BLaER1 (cell line): ENCODE results near the gene DDX60.
"Not testable (repeated sequence)": the region's sequence is repeated elsewhere in the genome, so short reads cannot be mapped to it uniquely, and the experiment has no call there.

Source experiments
- H3K27ac ChIP-seq: shearing (Covaris generic); formaldehyde crosslinking; 2 replicates; pipeline ENCODE4 v1.8.1; 2022
- H3K27me3 ChIP-seq: shearing (Covaris generic); formaldehyde crosslinking; 2 replicates; pipeline ENCODE4 v1.8.1; 2022
- H3K36me3 ChIP-seq: shearing (Covaris generic); formaldehyde crosslinking; 2 replicates; pipeline ENCODE4 v1.8.1; 2022
- H3K4me1 ChIP-seq: shearing (Covaris generic); formaldehyde crosslinking; 2 replicates; pipeline ENCODE4 v1.8.1; 2022
- H3K4me2 ChIP-seq: shearing (Covaris generic); formaldehyde crosslinking; 2 replicates; pipeline ENCODE4 v1.8.1; 2022
- H3K4me3 ChIP-seq: shearing (Covaris generic); formaldehyde crosslinking; 2 replicates; pipeline ENCODE4 v1.8.1; 2022
- H3K9ac ChIP-seq: shearing (Covaris generic); formaldehyde crosslinking; 2 replicates; pipeline ENCODE4 v1.8.1; 2022
- H3K9me3 ChIP-seq: shearing (Covaris generic); formaldehyde crosslinking; 2 replicates; pipeline ENCODE4 v1.8.1; 2022
- H4K20me1 ChIP-seq: shearing (Covaris generic); formaldehyde crosslinking; 2 replicates; pipeline ENCODE4 v1.8.1; 2022
- Cebpa-rat ChIP-seq: shearing (Covaris generic); IDR thresholded peaks from 2 replicates; pipeline ENCODE4 v1.8.1; 2022

Gene DDX60

GRCh38 chr4:168306476-168306875 lies 12.1 kb downstream of the DDX60 start:
- Histone ChIP-seq H3K9ac (no peak overlapping the region), H3K4me3 (no peak overlapping the region), H4K20me1 (no peaks in the 10 kb centered on the region), H3K4me1 (no peaks in the 10 kb centered on the region), H3K4me2 (no peak overlapping the region), H3K36me3 (no peaks in the 10 kb centered on the region), H3K27ac (no peak overlapping the region), H3K27me3 (no peaks in the 10 kb centered on the region), H3K9me3 (no peaks in the 10 kb centered on the region)
- no peak for TF ChIP-seq Cebpa-rat

- Histone ChIP-seq H4K20me1 (no peaks in the 10 kb centered on the region), H3K4me2 (no peak overlapping the region), H3K9ac (no peak overlapping the region), H3K36me3 (no peaks in the 10 kb centered on the region), H3K27ac (no peak overlapping the region), H3K4me1 (no peaks in the 10 kb centered on the region), H3K4me3 (no peak overlapping the region), H3K27me3 (no peaks in the 10 kb centered on the region), H3K9me3 (no peaks in the 10 kb centered on the region)
- no peak for TF ChIP-seq Cebpa-rat
Measured at GRCh38 chr4:168304744-168305459, 13.7 kb downstream of the DDX60 start.

GRCh38 chr4:168303430-168303829 lies 15.1 kb downstream of the DDX60 start:
- H3K4me1 ChIP-seq, H3K27ac ChIP-seq, H3K4me3 ChIP-seq, H4K20me1 ChIP-seq, H3K27me3 ChIP-seq, H3K9me3 ChIP-seq, H3K4me2 ChIP-seq, H3K36me3 ChIP-seq, H3K9ac ChIP-seq: not testable (repeated sequence)

- Histone ChIP-seq H3K9me3 (no peaks in the 10 kb centered on the region), H3K36me3 (no peaks in the 10 kb centered on the region), H3K4me1 (no peaks in the 10 kb centered on the region), H3K4me2 (no peak overlapping the region), H3K27ac (no peak overlapping the region), H3K9ac (no peak overlapping the region), H3K27me3 (no peaks in the 10 kb centered on the region), H4K20me1 (no peaks in the 10 kb centered on the region), H3K4me3 (no peak overlapping the region)
- no peak for TF ChIP-seq Cebpa-rat
Measured at GRCh38 chr4:168293386-168293975, 25.1 kb downstream of the DDX60 start.

GRCh38 chr4:168291242-168291641 lies 27.3 kb downstream of the DDX60 start:
- Histone ChIP-seq H3K9ac (no peak overlapping the region), H3K4me1 (no peaks in the 10 kb centered on the region), H3K4me2 (no peak overlapping the region), H4K20me1 (no peaks in the 10 kb centered on the region), H3K27me3 (no peaks in the 10 kb centered on the region), H3K9me3 (no peaks in the 10 kb centered on the region), H3K4me3 (no peak overlapping the region), H3K36me3 (no peaks in the 10 kb centered on the region), H3K27ac (no peak overlapping the region)
- no peak for TF ChIP-seq Cebpa-rat

GRCh38 chr4:168285850-168286249 lies 32.7 kb downstream of the DDX60 start:
- not testable (repeated sequence) for H3K36me3 ChIP-seq, H4K20me1 ChIP-seq, H3K4me3 ChIP-seq, H3K9ac ChIP-seq, H3K27me3 ChIP-seq, H3K9me3 ChIP-seq, H3K4me1 ChIP-seq, H3K27ac ChIP-seq, H3K4me2 ChIP-seq

GRCh38 chr4:168279556-168279955 lies 39.0 kb downstream of the DDX60 start:
- no peak for TF ChIP-seq Cebpa-rat
- H3K9ac ChIP-seq, result no peak overlapping the region
- no peaks in the 10 kb centered on the region for H3K27me3 ChIP-seq
- H3K9me3 ChIP-seq, result no peaks in the 10 kb centered on the region
- H3K4me1 ChIP-seq, result no peaks in the 10 kb centered on the region
- H4K20me1 ChIP-seq, result no peaks in the 10 kb centered on the region
- no peak overlapping the region for H3K27ac ChIP-seq
- no peak overlapping the region for H3K4me2 ChIP-seq
- no peak overlapping the region for H3K4me3 ChIP-seq
- H3K36me3 ChIP-seq, result no peaks in the 10 kb centered on the region

- H3K4me1 ChIP-seq, result no peaks in the 10 kb centered on the region
- H4K20me1 ChIP-seq, result no peaks in the 10 kb centered on the region
- H3K9ac ChIP-seq, result no peak overlapping the region
- TF ChIP-seq Cebpa-rat, result no peak
- H3K9me3 ChIP-seq, result no peaks in the 10 kb centered on the region
- H3K27me3 ChIP-seq, result no peaks in the 10 kb centered on the region
- H3K27ac ChIP-seq, result no peak overlapping the region
- no peak overlapping the region for H3K4me2 ChIP-seq
- no peak overlapping the region for H3K4me3 ChIP-seq
- no peaks in the 10 kb centered on the region for H3K36me3 ChIP-seq
Measured at GRCh38 chr4:168275836-168276235, 42.7 kb downstream of the DDX60 start.

- TF ChIP-seq Cebpa-rat, result no peak
- no peak overlapping the region for H3K27ac ChIP-seq
- no peaks in the 10 kb centered on the region for H4K20me1 ChIP-seq
- H3K4me2 ChIP-seq, result no peak overlapping the region
- no peak overlapping the region for H3K9ac ChIP-seq
- no peaks in the 10 kb centered on the region for H3K36me3 ChIP-seq
- H3K9me3 ChIP-seq, result no peaks in the 10 kb centered on the region
- no peaks in the 10 kb centered on the region for H3K27me3 ChIP-seq
- H3K4me3 ChIP-seq, result no peak overlapping the region
- no peaks in the 10 kb centered on the region for H3K4me1 ChIP-seq
Measured at GRCh38 chr4:168274871-168275270, 43.7 kb downstream of the DDX60 start.

GRCh38 chr4:168273838-168274237 lies 44.7 kb downstream of the DDX60 start:
- H3K4me3 ChIP-seq, result no peak overlapping the region
- H3K4me2 ChIP-seq, result no peak overlapping the region
- H3K27ac ChIP-seq, result no peak overlapping the region
- H3K9me3 ChIP-seq, result no peaks in the 10 kb centered on the region
- no peaks in the 10 kb centered on the region for H3K27me3 ChIP-seq
- no peak for TF ChIP-seq Cebpa-rat
- H3K4me1 ChIP-seq, result no peaks in the 10 kb centered on the region
- no peaks in the 10 kb centered on the region for H3K36me3 ChIP-seq
- no peak overlapping the region for H3K9ac ChIP-seq
- no peaks in the 10 kb centered on the region for H4K20me1 ChIP-seq

- Histone ChIP-seq H4K20me1 (no peaks in the 10 kb centered on the region), H3K9ac (no peak overlapping the region), H3K4me3 (no peak overlapping the region), H3K27ac (no peak overlapping the region), H3K36me3 (no peaks in the 10 kb centered on the region), H3K9me3 (no peaks in the 10 kb centered on the region), H3K4me1 (no peaks in the 10 kb centered on the region), H3K4me2 (no peak overlapping the region), H3K27me3 (no peaks in the 10 kb centered on the region)
- TF ChIP-seq Cebpa-rat, result no peak
Measured at GRCh38 chr4:168272488-168272887, 46.1 kb downstream of the DDX60 start.
